HepG2 (cell line): ENCODE measurements around the gene S100A5. TPM values are rescaled to one million over a fixed set of nuclear protein-coding genes. Genes with fewer than 3 reads are reported as not detected.

Experiments
- ARNT ChIP-seq: fragments of 450-650 bp; IDR thresholded peaks from 2 replicates; pipeline ENCODE4 v1.6.1; 2017
- CC2D1A ChIP-seq: sonication (generic); formaldehyde crosslinking; IDR thresholded peaks from 2 replicates; pipeline ENCODE4 v1.8.1; 2023; ENCODE audit warnings: mild to moderate bottlenecking, missing genetic modification reagents
- CHD4 ChIP-seq: fragments of 200-600 bp; sonication (generic); IDR thresholded peaks from 2 replicates; pipeline ENCODE4 v1.7.0; 2017; ENCODE audit warnings: mild to moderate bottlenecking, low read length, borderline replicate concordance
- CREM ChIP-seq, 2 experiments: sonication (generic) in 1 of 2; formaldehyde crosslinking in 1 of 2; IDR thresholded peaks; 2 replicates each; pipeline versions ENCODE4 v1.4.0 to v1.6.1; 2016 to 2020; ENCODE audit warnings: antibody characterized with exemption in 1 of 2, mild to moderate bottlenecking in 1 of 2, missing genetic modification reagents in 1 of 2
- HES4 ChIP-seq: sonication (generic); formaldehyde crosslinking; IDR thresholded peaks from 2 replicates; pipeline ENCODE4 v1.9.0; 2021; ENCODE audit warnings: mild to moderate bottlenecking, missing genetic modification reagents, borderline replicate concordance
- HNF1A ChIP-seq, 2 experiments: sonication (generic) in 1 of 2; formaldehyde crosslinking in 1 of 2; IDR thresholded peaks; 2 replicates each; pipeline versions ENCODE4 v1.4.0 to v1.6.1; 2016 to 2020; ENCODE audit warnings: borderline replicate concordance in 1 of 2, low read depth in 1 of 2, mild to moderate bottlenecking in 1 of 2, missing genetic modification reagents in 1 of 2
- HNF1B ChIP-seq: sonication (generic); formaldehyde crosslinking; IDR thresholded peaks from 2 replicates; pipeline ENCODE4 v1.5.1; 2020; ENCODE audit warnings: mild to moderate bottlenecking, moderate library complexity, missing genetic modification reagents
- MEF2D ChIP-seq: sonication (generic); formaldehyde crosslinking; IDR thresholded peaks from 2 replicates; pipeline ENCODE4 v1.5.1; 2020; ENCODE audit warnings: mild to moderate bottlenecking, missing genetic modification reagents
- MLLT10 ChIP-seq: sonication (generic); formaldehyde crosslinking; IDR thresholded peaks from 2 replicates; pipeline ENCODE4 v1.4.0; 2020; ENCODE audit warnings: missing genetic modification reagents
- RORA ChIP-seq: sonication (generic); formaldehyde crosslinking; IDR thresholded peaks from 2 replicates; pipeline ENCODE4 v1.5.0; 2020; ENCODE audit warnings: mild to moderate bottlenecking, missing genetic modification reagents, moderate library complexity
- TEF ChIP-seq: sonication (generic); formaldehyde crosslinking; IDR thresholded peaks from 2 replicates; pipeline ENCODE4 v1.5.0; 2020; ENCODE audit warnings: missing genetic modification reagents
- XBP1 ChIP-seq: sonication (generic); formaldehyde crosslinking; IDR thresholded peaks from 2 replicates; pipeline ENCODE4 v1.5.0; 2020; ENCODE audit warnings: missing genetic modification reagents
- ZBTB21 ChIP-seq: sonication (generic); formaldehyde crosslinking; IDR thresholded peaks from 2 replicates; pipeline ENCODE4 v1.4.0; 2020; ENCODE audit warnings: missing genetic modification reagents
- ZNF569 ChIP-seq: sonication (generic); formaldehyde crosslinking; IDR thresholded peaks from 2 replicates; pipeline ENCODE4 v1.5.0; 2020; ENCODE audit warnings: mild to moderate bottlenecking, missing genetic modification reagents, moderate library complexity, borderline replicate concordance
- ZNF609 ChIP-seq: sonication (generic); formaldehyde crosslinking; IDR thresholded peaks from 2 replicates; pipeline ENCODE4 v1.4.0; 2020; ENCODE audit warnings: mild to moderate bottlenecking, missing genetic modification reagents, borderline replicate concordance
- ZNF780A ChIP-seq: sonication (generic); formaldehyde crosslinking; IDR thresholded peaks from 2 replicates; pipeline ENCODE4 v1.8.0; 2022; ENCODE audit warnings: mild to moderate bottlenecking, missing genetic modification reagents, moderate library complexity
- ZSCAN31 ChIP-seq: sonication (generic); formaldehyde crosslinking; IDR thresholded peaks from 2 replicates; pipeline ENCODE4 v1.5.0; 2020; ENCODE audit warnings: low read depth, mild to moderate bottlenecking, missing genetic modification reagents
- polyA plus RNA-seq, 8 experiments: library from polyadenylated mRNA; depleted of rRNA in 3 of 8; stranded (reverse) in 7 of 8; unstranded in 1 of 8; fragments of >200 nt; fragmentation: Illumina TruSeq in 4 of 8; extraction: Trizol in 4 of 8; gene quantifications; 2 replicates each; pipeline versions ENCODE4 v1.2.1 to v1.2.3, GENCODE V29; 2011 to 2016; ENCODE audit warnings: low read depth in 4 of 8, missing spikeins in 1 of 8, mixed read lengths in 1 of 8; ENCODE audit not compliant: insufficient read depth in 1 of 8
- total RNA-seq, 5 experiments: library from RNA; depleted of rRNA; stranded (reverse); fragments of >200 nt; fragmentation: Illumina TruSeq; extraction: Trizol; gene quantifications; 2 replicates each; pipeline ENCODE4 v1.2.3, GENCODE V29; 2016; ENCODE audit warnings: low read depth in 1 of 5

S100A5 gene
- total and polyA plus RNA-seq, 2 of the 13 experiments (the other 11 are each of a cell fraction or from before 2014, with no cell fraction given): not detected

- 0 out of 2 replicates have a peak, but pooled peaks have one; percentile 40 for TF ChIP-seq MEF2D (CRISPR knock-in tag)
- no peak for TF ChIP-seq HES4
- TF ChIP-seq CREM (IDR thresholded peaks at IDR 0.05): no peak; the same call in 1 of the 2 replicates
- no peak for TF ChIP-seq CREM (CRISPR knock-in tag; IDR thresholded peaks at IDR 0.05)
- TF ChIP-seq RORA (CRISPR knock-in tag): no peak
- TF ChIP-seq HNF1B (CRISPR knock-in tag): peak; percentile 70; the same call in 1 of the 2 replicates
- no peak for TF ChIP-seq CC2D1A (CRISPR knock-in tag)
- TF ChIP-seq MLLT10 (CRISPR knock-in tag): no peak
- no peak for TF ChIP-seq ZSCAN31
- no peak for TF ChIP-seq XBP1 (CRISPR knock-in tag)
- TF ChIP-seq ARNT: no peak
- no peak for TF ChIP-seq ZNF609 (CRISPR knock-in tag)
- no peak for TF ChIP-seq ZNF780A (CRISPR knock-in tag)
- no peak for TF ChIP-seq TEF
- no peak for TF ChIP-seq CHD4
- TF ChIP-seq HNF1A (IDR thresholded peaks at IDR 0.05; ENCODE audit: low read depth): no peak
- peak; percentile 4; the same call in 1 of the 2 replicates for TF ChIP-seq HNF1A (CRISPR knock-in tag; IDR thresholded peaks at IDR 0.05; ENCODE audit: borderline replicate concordance)
- no peak for TF ChIP-seq ZBTB21 (CRISPR knock-in tag)
- TF ChIP-seq ZNF569: no peak
Observed at GRCh38 chr1:153532769-153533599, 7.8 kb downstream of the S100A5 start (continued).
